ENCODE data around the gene GPC3.
A peak's percentile ranks its signal among the peaks of the same experiment; 100 is the strongest.

The GPC3 gene

GRCh38 chrX:133674726-133675470 lies 310.5 kb downstream of the GPC3 start:
- Histone ChIP-seq H3K27me3 (ENCODE audit: control insufficient read depth in 2 of 2, insufficient read depth in 2 of 2, low read length in 2 of 2) (peaks cover 8% of the 10 kb centered on the region in 2 donors), H3K36me3 (ENCODE audit: control insufficient read depth in 2 of 2, insufficient read depth in 2 of 2, low read length in 2 of 2) (no peaks in the 10 kb centered on the region), H3K27ac (ENCODE audit: low read depth in 2 of 2, low read length in 2 of 2) (peak overlapping the region in 1 of 2 donors; percentile 28), H3K4me3 (ENCODE audit: low read length in 2 of 2) (no peak overlapping the region), H3K9ac (ENCODE audit: low read depth in 1 of 2, low read length in 2 of 2) (no peak overlapping the region), H3K9me3 (ENCODE audit: control insufficient read depth in 2 of 2, low read length in 2 of 2) (no peaks in the 10 kb centered on the region), H3K4me1 (ENCODE audit: control insufficient read depth in 2 of 2, insufficient read depth in 2 of 2, low read length in 2 of 2) (peaks cover 11 to 29% of the 10 kb centered on the region in 2 donors)

- no peak overlapping the region for H3K4me3 ChIP-seq (ENCODE audit: low read length in 2 of 2)
- H3K27ac ChIP-seq (ENCODE audit: low read depth in 2 of 2, low read length in 2 of 2) = no peak overlapping the region
- peaks cover 3 to 6% of the 10 kb centered on the region in 2 donors for H3K27me3 ChIP-seq (ENCODE audit: control insufficient read depth in 2 of 2, insufficient read depth in 2 of 2, low read length in 2 of 2)
- H3K4me1 ChIP-seq (ENCODE audit: control insufficient read depth in 2 of 2, insufficient read depth in 2 of 2, low read length in 2 of 2) = peaks cover 0 to 8% of the 10 kb centered on the region in 2 donors
- H3K9me3 ChIP-seq (ENCODE audit: control insufficient read depth in 2 of 2, low read length in 2 of 2) = no peaks in the 10 kb centered on the region
- no peaks in the 10 kb centered on the region for H3K36me3 ChIP-seq (ENCODE audit: control insufficient read depth in 2 of 2, insufficient read depth in 2 of 2, low read length in 2 of 2)
- H3K9ac ChIP-seq (ENCODE audit: low read depth in 1 of 2, low read length in 2 of 2) = no peak overlapping the region
Observed at GRCh38 chrX:133670383-133670782, 315.0 kb downstream of the GPC3 start.

GRCh38 chrX:133669214-133669613 lies 316.2 kb downstream of the GPC3 start:
- H3K36me3 ChIP-seq (ENCODE audit: control insufficient read depth in 2 of 2, insufficient read depth in 2 of 2, low read length in 2 of 2) = no peaks in the 10 kb centered on the region
- peaks cover 3 to 6% of the 10 kb centered on the region in 2 donors for H3K27me3 ChIP-seq (ENCODE audit: control insufficient read depth in 2 of 2, insufficient read depth in 2 of 2, low read length in 2 of 2)
- H3K27ac ChIP-seq (ENCODE audit: low read depth in 2 of 2, low read length in 2 of 2) = no peak overlapping the region

GRCh38 chrX:133668225-133668931 lies 317.0 kb downstream of the GPC3 start:
- peaks cover 3 to 6% of the 10 kb centered on the region in 2 donors for H3K27me3 ChIP-seq (ENCODE audit: control insufficient read depth in 2 of 2, insufficient read depth in 2 of 2, low read length in 2 of 2)
- H3K36me3 ChIP-seq (ENCODE audit: control insufficient read depth in 2 of 2, insufficient read depth in 2 of 2, low read length in 2 of 2) = no peaks in the 10 kb centered on the region
- no peak overlapping the region for H3K27ac ChIP-seq (ENCODE audit: low read depth in 2 of 2, low read length in 2 of 2)
- H3K4me3 ChIP-seq (ENCODE audit: low read length in 2 of 2) = no peak overlapping the region
- no peaks in the 10 kb centered on the region for H3K4me1 ChIP-seq (ENCODE audit: control insufficient read depth in 2 of 2, insufficient read depth in 2 of 2, low read length in 2 of 2)
- no peak overlapping the region for H3K9ac ChIP-seq (ENCODE audit: low read depth in 1 of 2, low read length in 2 of 2)
- no peaks in the 10 kb centered on the region for H3K9me3 ChIP-seq (ENCODE audit: control insufficient read depth in 2 of 2, low read length in 2 of 2)

More at GRCh38 chrX:133669214-133669613, 316.2 kb downstream of the GPC3 start:
- Histone ChIP-seq H3K9me3 (ENCODE audit: control insufficient read depth in 2 of 2, low read length in 2 of 2) (no peaks in the 10 kb centered on the region), H3K4me3 (ENCODE audit: low read length in 2 of 2) (no peak overlapping the region), H3K9ac (ENCODE audit: low read depth in 1 of 2, low read length in 2 of 2) (no peak overlapping the region), H3K4me1 (ENCODE audit: control insufficient read depth in 2 of 2, insufficient read depth in 2 of 2, low read length in 2 of 2) (no peaks in the 10 kb centered on the region)

- Histone ChIP-seq H3K4me3 (ENCODE audit: low read length in 2 of 2) (no peak overlapping the region), H3K9me3 (ENCODE audit: control insufficient read depth in 2 of 2, low read length in 2 of 2) (no peaks in the 10 kb centered on the region), H3K9ac (ENCODE audit: low read depth in 1 of 2, low read length in 2 of 2) (no peak overlapping the region), H3K4me1 (ENCODE audit: control insufficient read depth in 2 of 2, insufficient read depth in 2 of 2, low read length in 2 of 2) (no peaks in the 10 kb centered on the region), H3K27me3 (ENCODE audit: control insufficient read depth in 2 of 2, insufficient read depth in 2 of 2, low read length in 2 of 2) (peaks cover 0 to 9% of the 10 kb centered on the region in 2 donors), H3K27ac (ENCODE audit: low read depth in 2 of 2, low read length in 2 of 2) (no peak overlapping the region), H3K36me3 (ENCODE audit: control insufficient read depth in 2 of 2, insufficient read depth in 2 of 2, low read length in 2 of 2) (no peaks in the 10 kb centered on the region)
Observed at GRCh38 chrX:133666256-133666655, 319.1 kb downstream of the GPC3 start.

GRCh38 chrX:133661962-133662839 lies 323.2 kb downstream of the GPC3 start:
- Histone ChIP-seq H3K27me3 (ENCODE audit: control insufficient read depth in 2 of 2, insufficient read depth in 2 of 2, low read length in 2 of 2) (peaks cover 0 to 7% of the 10 kb centered on the region in 2 donors), H3K9ac (ENCODE audit: low read depth in 1 of 2, low read length in 2 of 2) (no peak overlapping the region), H3K4me1 (ENCODE audit: control insufficient read depth in 2 of 2, insufficient read depth in 2 of 2, low read length in 2 of 2) (no peaks in the 10 kb centered on the region), H3K4me3 (ENCODE audit: low read length in 2 of 2) (no peak overlapping the region), H3K27ac (ENCODE audit: low read depth in 2 of 2, low read length in 2 of 2) (no peak overlapping the region), H3K36me3 (ENCODE audit: control insufficient read depth in 2 of 2, insufficient read depth in 2 of 2, low read length in 2 of 2) (no peaks in the 10 kb centered on the region), H3K9me3 (ENCODE audit: control insufficient read depth in 2 of 2, low read length in 2 of 2) (no peaks in the 10 kb centered on the region)

- Histone ChIP-seq H3K9ac (ENCODE audit: low read depth in 1 of 2, low read length in 2 of 2) (no peak overlapping the region), H3K27ac (ENCODE audit: low read depth in 2 of 2, low read length in 2 of 2) (no peak overlapping the region), H3K4me3 (ENCODE audit: low read length in 2 of 2) (no peak overlapping the region)
Observed at GRCh38 chrX:133660281-133660680, 325.1 kb downstream of the GPC3 start.

GRCh38 chrX:133658293-133658911 lies 327.0 kb downstream of the GPC3 start:
- H3K4me1 ChIP-seq (ENCODE audit: control insufficient read depth in 2 of 2, insufficient read depth in 2 of 2, low read length in 2 of 2) = no peaks in the 10 kb centered on the region
- H3K36me3 ChIP-seq (ENCODE audit: control insufficient read depth in 2 of 2, insufficient read depth in 2 of 2, low read length in 2 of 2) = no peaks in the 10 kb centered on the region
- H3K27me3 ChIP-seq (ENCODE audit: control insufficient read depth in 2 of 2, insufficient read depth in 2 of 2, low read length in 2 of 2) = peaks cover 0 to 3% of the 10 kb centered on the region in 2 donors
- H3K27ac ChIP-seq (ENCODE audit: low read depth in 2 of 2, low read length in 2 of 2) = no peak overlapping the region
- no peak overlapping the region for H3K9ac ChIP-seq (ENCODE audit: low read depth in 1 of 2, low read length in 2 of 2)
- no peak overlapping the region for H3K4me3 ChIP-seq (ENCODE audit: low read length in 2 of 2)
- no peaks in the 10 kb centered on the region for H3K9me3 ChIP-seq (ENCODE audit: control insufficient read depth in 2 of 2, low read length in 2 of 2)

More at GRCh38 chrX:133660281-133660680, 325.1 kb downstream of the GPC3 start:
- Histone ChIP-seq H3K27me3 (ENCODE audit: control insufficient read depth in 2 of 2, insufficient read depth in 2 of 2, low read length in 2 of 2) (peaks cover 0 to 3% of the 10 kb centered on the region in 2 donors), H3K9me3 (ENCODE audit: control insufficient read depth in 2 of 2, low read length in 2 of 2) (no peaks in the 10 kb centered on the region), H3K4me1 (ENCODE audit: control insufficient read depth in 2 of 2, insufficient read depth in 2 of 2, low read length in 2 of 2) (no peaks in the 10 kb centered on the region), H3K36me3 (ENCODE audit: control insufficient read depth in 2 of 2, insufficient read depth in 2 of 2, low read length in 2 of 2) (no peaks in the 10 kb centered on the region)

- Histone ChIP-seq H3K9ac (ENCODE audit: low read depth in 1 of 2, low read length in 2 of 2) (no peak overlapping the region), H3K27me3 (ENCODE audit: control insufficient read depth in 2 of 2, insufficient read depth in 2 of 2, low read length in 2 of 2) (peaks cover 0 to 3% of the 10 kb centered on the region in 2 donors), H3K4me1 (ENCODE audit: control insufficient read depth in 2 of 2, insufficient read depth in 2 of 2, low read length in 2 of 2) (no peaks in the 10 kb centered on the region), H3K9me3 (ENCODE audit: control insufficient read depth in 2 of 2, low read length in 2 of 2) (no peaks in the 10 kb centered on the region), H3K27ac (ENCODE audit: low read depth in 2 of 2, low read length in 2 of 2) (no peak overlapping the region), H3K36me3 (ENCODE audit: control insufficient read depth in 2 of 2, insufficient read depth in 2 of 2, low read length in 2 of 2) (no peaks in the 10 kb centered on the region), H3K4me3 (ENCODE audit: low read length in 2 of 2) (no peak overlapping the region)
Observed at GRCh38 chrX:133655275-133656265, 329.8 kb downstream of the GPC3 start.

Data from mucosa of rectum (tissue), 2 donors.